ENCODE results near the gene CORO2B.

GRCh38 chr15:68712886-68713285 lies 134.1 kb downstream of the CORO2B start:
- TF ChIP-seq CTCF (IDR thresholded peaks at IDR 0.05; ENCODE audit: low read depth, low read length) (no peak), POLR2A (IDR thresholded peaks at IDR 0.05; ENCODE audit: extremely low read depth, insufficient read length) (no peak), MAX (IDR thresholded peaks at IDR 0.05; ENCODE audit: low read depth, low read length) (no peak), MYC (IDR thresholded peaks at IDR 0.05; ENCODE audit: low read depth, low read length) (no peak)
